ENCODE data around the gene HDDC3. TPM values are rescaled to one million over a fixed set of nuclear protein-coding genes. Genes with fewer than 3 reads are reported as not detected.

Gene HDDC3
- total RNA-seq, 4 donors from 2014 or later: 12.0 to 21.1 (median 19.4) TPM

DNA sequence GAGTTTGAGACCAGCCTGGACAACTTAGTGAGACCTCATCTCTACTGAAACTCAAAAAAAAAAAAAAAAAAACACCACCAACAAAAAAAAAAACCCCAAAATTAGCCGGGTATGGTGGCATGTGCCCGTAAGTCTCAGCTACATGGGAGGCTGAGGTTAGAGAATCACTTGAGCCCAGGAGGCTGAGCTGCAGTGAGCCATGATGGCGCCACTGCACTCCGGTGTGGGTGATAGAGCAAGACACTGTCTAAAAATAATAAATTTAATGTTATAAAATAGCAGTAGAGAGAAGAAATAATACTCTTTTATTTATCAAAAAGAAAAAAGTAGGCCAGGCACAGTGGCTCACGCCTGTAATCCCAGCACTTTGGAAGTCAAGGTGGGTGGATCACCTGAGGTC lies 39.8 kb upstream of the HDDC3 start:
- no peak for DNase-seq (ENCODE audit: low spot score in 2 of 2)
- 87 to 94% methylated on average over 5 of the region's 5 CpGs for WGBS, 2 donors
- intact Hi-C loops (cut with DNase I; ENCODE audit: low total_unique reads): no loop called here
- no peak for TF ChIP-seq POLR2A (IDR thresholded peaks at IDR 0.05)
- TF ChIP-seq, protein P1, sequence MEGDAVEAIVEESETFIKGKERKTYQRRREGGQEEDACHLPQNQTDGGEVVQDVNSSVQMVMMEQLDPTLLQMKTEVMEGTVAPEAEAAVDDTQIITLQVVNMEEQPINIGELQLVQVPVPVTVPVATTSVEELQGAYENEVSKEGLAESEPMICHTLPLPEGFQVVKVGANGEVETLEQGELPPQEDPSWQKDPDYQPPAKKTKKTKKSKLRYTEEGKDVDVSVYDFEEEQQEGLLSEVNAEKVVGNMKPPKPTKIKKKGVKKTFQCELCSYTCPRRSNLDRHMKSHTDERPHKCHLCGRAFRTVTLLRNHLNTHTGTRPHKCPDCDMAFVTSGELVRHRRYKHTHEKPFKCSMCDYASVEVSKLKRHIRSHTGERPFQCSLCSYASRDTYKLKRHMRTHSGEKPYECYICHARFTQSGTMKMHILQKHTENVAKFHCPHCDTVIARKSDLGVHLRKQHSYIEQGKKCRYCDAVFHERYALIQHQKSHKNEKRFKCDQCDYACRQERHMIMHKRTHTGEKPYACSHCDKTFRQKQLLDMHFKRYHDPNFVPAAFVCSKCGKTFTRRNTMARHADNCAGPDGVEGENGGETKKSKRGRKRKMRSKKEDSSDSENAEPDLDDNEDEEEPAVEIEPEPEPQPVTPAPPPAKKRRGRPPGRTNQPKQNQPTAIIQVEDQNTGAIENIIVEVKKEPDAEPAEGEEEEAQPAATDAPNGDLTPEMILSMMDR (IDR thresholded peaks at IDR 0.05): no peak
- no peak overlapping the region for H3K4me3 ChIP-seq (ENCODE audit: low read depth, poor library complexity, severe bottlenecking)

DNA sequence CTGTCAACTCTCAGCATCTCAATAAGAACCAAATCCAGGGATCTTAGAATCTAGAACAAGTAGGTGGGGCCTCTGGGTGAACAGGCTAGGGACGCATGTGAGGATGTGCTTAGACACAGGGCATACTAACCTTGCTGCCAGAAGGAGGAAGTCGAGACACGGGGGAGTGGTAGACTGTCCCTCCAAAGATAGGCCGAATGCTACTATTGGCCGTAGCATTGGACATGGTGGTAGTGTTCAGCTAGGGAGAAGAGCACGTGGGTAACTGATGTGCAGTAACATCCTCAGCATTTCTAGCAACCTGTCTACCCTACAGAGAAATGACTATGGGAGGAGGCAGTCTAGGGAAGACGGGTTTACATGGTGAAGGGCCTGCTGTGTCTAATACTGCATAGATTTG lies 37.9 kb upstream of the HDDC3 start:
- no peak for TF ChIP-seq POLR2A (IDR thresholded peaks at IDR 0.05)
- TF ChIP-seq, protein P1 (IDR thresholded peaks at IDR 0.05): no peak
- H3K4me3 ChIP-seq (ENCODE audit: low read depth, poor library complexity, severe bottlenecking): no peak overlapping the region
- intact Hi-C loops (cut with DNase I; ENCODE audit: low total_unique reads): no loop called here
- 94 to 95% methylated on average over 7 of the region's 7 CpGs for WGBS, 2 donors
- DNase-seq (ENCODE audit: low spot score in 2 of 2): no peak

DNA sequence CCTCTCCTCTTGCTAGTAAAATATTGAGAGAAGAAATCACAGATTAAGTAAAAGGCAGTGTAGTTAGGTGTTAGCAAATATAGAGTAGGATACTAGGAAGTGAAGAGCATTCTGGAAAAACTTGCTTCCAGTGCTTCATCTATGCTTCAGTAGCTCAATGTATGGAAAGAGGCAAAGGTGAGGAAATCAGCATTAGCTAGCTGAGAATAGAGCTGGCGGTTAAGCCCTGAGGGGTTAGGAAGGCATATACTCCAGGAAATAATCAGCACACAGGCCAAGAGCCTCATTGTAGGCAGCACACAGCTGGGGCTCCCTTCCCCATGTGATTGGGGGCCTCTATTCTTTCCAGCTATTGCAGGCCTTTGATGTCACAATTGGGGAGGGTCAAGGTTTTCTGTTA lies 36.1 kb upstream of the HDDC3 start:
- TF ChIP-seq, protein P1 (IDR thresholded peaks at IDR 0.05): no peak
- TF ChIP-seq POLR2A (IDR thresholded peaks at IDR 0.05): no peak
- DNase-seq (ENCODE audit: low spot score in 2 of 2): no peak
- H3K4me3 ChIP-seq (ENCODE audit: low read depth, poor library complexity, severe bottlenecking): no peak overlapping the region
- intact Hi-C loops (cut with DNase I; ENCODE audit: low total_unique reads): no loop called here
- WGBS, 2 donors: 74% methylated on average over 1 of the region's 1 CpG

DNA sequence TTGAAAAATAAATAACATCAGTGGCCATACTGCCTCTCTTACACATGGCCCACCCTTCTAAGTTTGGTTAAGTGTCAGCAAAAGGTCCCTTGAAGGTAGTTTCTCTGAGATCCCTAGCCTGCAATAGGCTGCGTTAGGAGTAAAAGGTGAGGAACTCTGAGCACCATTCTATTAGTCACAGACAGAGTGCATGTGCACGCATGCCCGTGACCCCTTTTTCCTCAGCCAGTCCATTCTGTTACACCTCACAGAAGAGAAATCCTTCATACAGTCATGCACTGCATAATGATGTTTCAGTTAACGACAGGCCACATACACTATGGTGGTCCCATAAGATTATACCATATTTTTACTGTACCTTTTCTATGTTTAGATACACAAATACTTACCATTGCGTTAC lies 34.9 kb upstream of the HDDC3 start:
- 59 to 63% methylated on average over 5 of the region's 5 CpGs for WGBS, 2 donors
- DNase-seq (ENCODE audit: low spot score in 2 of 2): no peak
- intact Hi-C loops (cut with DNase I; ENCODE audit: low total_unique reads): no loop called here
- no peak for TF ChIP-seq POLR2A (IDR thresholded peaks at IDR 0.05)
- TF ChIP-seq, protein P1 (IDR thresholded peaks at IDR 0.05): no peak
- H3K4me3 ChIP-seq (ENCODE audit: low read depth, poor library complexity, severe bottlenecking): no peak overlapping the region

DNA sequence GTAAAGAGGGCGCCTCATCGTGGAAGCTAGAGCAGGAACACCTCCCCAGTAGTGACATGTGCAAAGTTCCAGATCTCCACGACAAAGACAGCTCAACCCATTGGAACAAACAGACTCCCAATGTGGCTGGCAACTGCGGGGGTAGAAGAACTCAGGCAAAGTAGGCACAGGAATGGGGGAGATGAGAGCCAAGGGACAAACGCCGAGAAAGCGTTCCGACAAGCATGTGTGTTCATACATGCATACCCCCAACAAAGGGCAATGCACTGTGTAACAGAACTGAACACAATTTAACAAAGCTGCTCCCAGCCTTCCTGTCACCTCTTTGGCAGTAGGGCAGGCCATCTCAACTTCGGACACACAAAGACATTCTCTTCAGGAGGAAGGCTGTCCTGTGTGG lies 33.9 kb upstream of the HDDC3 start:
- no peak overlapping the region for H3K4me3 ChIP-seq (ENCODE audit: low read depth, poor library complexity, severe bottlenecking)
- WGBS, 2 donors: 64 to 67% methylated on average over 9 of the region's 9 CpGs
- DNase-seq (ENCODE audit: low spot score in 2 of 2): no peak
- TF ChIP-seq POLR2A (IDR thresholded peaks at IDR 0.05): no peak
- TF ChIP-seq, protein P1 (IDR thresholded peaks at IDR 0.05): no peak
- intact Hi-C loops (cut with DNase I; ENCODE audit: low total_unique reads): no loop called here

DNA sequence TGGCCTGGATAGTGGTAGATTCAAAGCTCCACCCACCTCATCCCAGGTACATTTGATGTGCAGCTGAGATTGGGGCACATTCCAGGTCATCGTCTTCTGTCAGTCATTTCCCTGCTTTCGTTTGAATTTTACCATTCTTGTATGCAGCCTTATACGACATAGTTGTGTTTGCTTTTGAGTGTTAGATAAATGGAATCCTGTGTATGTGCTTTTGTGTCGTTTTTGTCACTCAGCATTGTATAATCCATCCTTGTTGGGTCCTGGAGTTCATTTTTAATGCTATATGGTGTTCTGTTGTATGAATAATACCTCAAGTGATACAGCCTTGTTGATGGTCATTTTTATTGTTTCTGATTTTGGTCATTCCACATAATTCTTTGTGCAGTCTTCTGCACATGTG lies 29.7 kb upstream of the HDDC3 start:
- no peak overlapping the region for H3K4me3 ChIP-seq (ENCODE audit: low read depth, poor library complexity, severe bottlenecking)
- WGBS, 2 donors: 87 to 88% methylated on average over 4 of the region's 4 CpGs
- no peak for DNase-seq (ENCODE audit: low spot score in 2 of 2)
- no peak for TF ChIP-seq POLR2A (IDR thresholded peaks at IDR 0.05)
- intact Hi-C loops (cut with DNase I; ENCODE audit: low total_unique reads): no loop called here

Measured in lower leg skin (tissue), 4 donors.